HepG2 (cell line): ENCODE data around the gene SDC1. TPM values are rescaled to one million over a fixed set of nuclear protein-coding genes. Genes with fewer than 3 reads are reported as not detected.

Experiments
- ATAC-seq: fragments of 200-7000 bp; cut with Tn5 transposase; 3 replicates; pipeline ENCODE4 v1.9.1; 2020; ENCODE audit warnings: mild to moderate bottlenecking, moderate library complexity
- BruUV-seq: library from RNA; stranded (reverse); fragments of 400-500 nt; replicated peaks from 2 replicates; lab custom pipeline; 2021; lab: Mats Ljungman, UMichigan
- CTCF ChIA-PET: fragments of 300-600 bp; formaldehyde crosslinking; extraction: SDS; loops from one replicate; lab custom pipeline; 2021; ENCODE audit warnings: low total read pairs, inconsistent platforms, low intra/inter-chr PET ratio; lab: Yijun Ruan, JAX
- POLR2A ChIA-PET: fragments of 350-600 bp; sonication (Branson Sonifier 250); formaldehyde crosslinking; loops from one replicate; lab custom pipeline; 2020; ENCODE audit warnings: antibody characterized with exemption, inconsistent platforms; lab: Yijun Ruan, JAX
- DNase-seq: peaks from one replicate; pipeline ENCODE4 v3.0.0-alpha.2; 2015; ENCODE audit warnings: low spot score
- FAIRE-seq: peaks from 3 replicates; lab custom pipeline; 2011; peaks lifted over from hg19 to GRCh38; lab: Jason Lieb, UNC
- H2AFZ ChIP-seq: one replicate; pipeline ENCODE4 v1.6.1; 2011; ENCODE audit warnings: low read length, inconsistent platforms
- H3K27ac ChIP-seq: fragments of 300-600 bp; 3 replicates; pipeline ENCODE4 v1.8.0; 2011; ENCODE audit warnings: mixed run types, mild to moderate bottlenecking, mixed read lengths, low read length, inconsistent platforms; ENCODE audit not compliant: insufficient read depth; ENCODE audit errors: extremely low read length
- H3K27me3 ChIP-seq, 2 experiments: fragments of 200-600 bp in 1 of 2; 2 replicates in 1 of 2; 3 replicates in 1 of 2; pipeline versions ENCODE4 v1.6.0 to v1.8.0; 2011; ENCODE audit warnings: low read length in 2 of 2, mild to moderate bottlenecking in 2 of 2, moderate library complexity in 2 of 2, inconsistent platforms in 1 of 2; ENCODE audit not compliant: insufficient read depth in 2 of 2, control insufficient read depth in 1 of 2
- H3K36me3 ChIP-seq, 2 experiments: fragments of 200-600 bp in 1 of 2; replicated peaks in 1 of 2; 2 replicates in 1 of 2; 3 replicates in 1 of 2; pipeline versions ENCODE4 v1.5.1 to v1.8.0; 2011; ENCODE audit warnings: low read length in 2 of 2, inconsistent platforms in 1 of 2; ENCODE audit not compliant: insufficient read depth in 2 of 2, control insufficient read depth in 1 of 2
- H3K4me1 ChIP-seq: 2 replicates; pipeline ENCODE4 v1.5.1; 2012; ENCODE audit warnings: low read length, inconsistent platforms; ENCODE audit not compliant: insufficient read depth
- H3K4me2 ChIP-seq: 2 replicates; pipeline ENCODE4 v1.6.0; 2011; ENCODE audit warnings: low read depth, low read length, inconsistent platforms
- H3K4me3 ChIP-seq, 3 experiments: fragments of 200-600 bp in 1 of 3; sonication (generic), shearing (Covaris generic) in 1 of 3; replicated peaks in 1 of 3; 2 replicates each; pipeline ENCODE4 v1.5.1; 2011 to 2016; ENCODE audit warnings: low read length in 3 of 3, inconsistent platforms in 2 of 3, low read depth in 2 of 3, mild to moderate bottlenecking in 2 of 3, control low read depth in 1 of 3, mixed read lengths in 1 of 3; ENCODE audit not compliant: insufficient read depth in 1 of 3
- H3K79me2 ChIP-seq: one replicate; pipeline ENCODE4 v1.6.1; 2011; ENCODE audit warnings: low read length, inconsistent platforms; ENCODE audit not compliant: insufficient read depth
- H3K9ac ChIP-seq: 2 replicates; pipeline ENCODE4 v1.6.0; 2011; ENCODE audit warnings: mild to moderate bottlenecking, low read depth, low read length, inconsistent platforms; ENCODE audit not compliant: insufficient read depth
- H3K9me3 ChIP-seq: 2 replicates; pipeline ENCODE4 v1.5.1; 2012; ENCODE audit warnings: mild to moderate bottlenecking, low read length
- H4K20me1 ChIP-seq: 2 replicates; pipeline ENCODE4 v1.6.0; 2011; ENCODE audit warnings: inconsistent platforms, mild to moderate bottlenecking, low read length, moderate library complexity; ENCODE audit not compliant: insufficient read depth
- GATAD1 ChIP-seq: IDR thresholded peaks from 2 replicates; pipeline ENCODE4 v1.6.1; 2016; ENCODE audit warnings: missing genetic modification reagents, missing compliant biosample characterization
- HNF1B ChIP-seq: sonication (generic); formaldehyde crosslinking; IDR thresholded peaks from 2 replicates; pipeline ENCODE4 v1.5.1; 2020; ENCODE audit warnings: mild to moderate bottlenecking, moderate library complexity, missing genetic modification reagents
- KLF9 ChIP-seq: IDR thresholded peaks from 2 replicates; pipeline ENCODE4 v1.6.1; 2016; ENCODE audit warnings: low read depth
- MLLT10 ChIP-seq: sonication (generic); formaldehyde crosslinking; IDR thresholded peaks from 2 replicates; pipeline ENCODE4 v1.4.0; 2020; ENCODE audit warnings: missing genetic modification reagents
- NKX3-1 ChIP-seq: sonication (generic); formaldehyde crosslinking; IDR thresholded peaks from 2 replicates; pipeline ENCODE4 v1.5.0; 2020; ENCODE audit warnings: missing genetic modification reagents
- NR0B2 ChIP-seq: sonication (generic); formaldehyde crosslinking; IDR thresholded peaks from 2 replicates; pipeline ENCODE4 v1.4.0; 2020; ENCODE audit warnings: mild to moderate bottlenecking, missing genetic modification reagents
- PRDM10 ChIP-seq: sonication (generic); formaldehyde crosslinking; IDR thresholded peaks from 2 replicates; pipeline ENCODE4 v1.4.0; 2020; ENCODE audit warnings: low read depth, missing genetic modification reagents
- PRMT3 ChIP-seq: sonication (generic); formaldehyde crosslinking; IDR thresholded peaks from 2 replicates; pipeline ENCODE4 v1.8.1; 2022; ENCODE audit warnings: low read depth, mild to moderate bottlenecking, moderate library complexity, missing genetic modification reagents, borderline replicate concordance
- RNF2 ChIP-seq: fragments of 450-650 bp; conservative IDR thresholded peaks from 2 replicates; pipeline ENCODE4 v1.6.1; 2016; ENCODE audit warnings: low read depth
- ZEB1 ChIP-seq: IDR thresholded peaks from 2 replicates; pipeline ENCODE4 v1.6.1; 2012; ENCODE audit warnings: mild to moderate bottlenecking, low read depth, inconsistent platforms; ENCODE audit not compliant: insufficient replicate concordance
- ZFYVE20 ChIP-seq: sonication (generic); formaldehyde crosslinking; IDR thresholded peaks from 2 replicates; pipeline ENCODE4 v1.8.0; 2023; ENCODE audit warnings: low read depth, mild to moderate bottlenecking, moderate library complexity, missing genetic modification reagents, borderline replicate concordance
- ZNF446 ChIP-seq: sonication (generic); formaldehyde crosslinking; IDR thresholded peaks from 2 replicates; pipeline ENCODE4 v1.5.0; 2020; ENCODE audit warnings: mild to moderate bottlenecking, missing genetic modification reagents
- ZNF451 ChIP-seq: sonication (generic); formaldehyde crosslinking; IDR thresholded peaks from 2 replicates; pipeline ENCODE4 v1.5.0; 2020; ENCODE audit warnings: mild to moderate bottlenecking, missing genetic modification reagents
- WGBS: methylation state at CpG from one replicate; pipeline ENCODE4 v1.1.6; 2017; ENCODE audit warnings: low lambda C conversion rate; 5-methylcytosine and 5-hydroxymethylcytosine counted together
- in situ Hi-C: cut with HindIII; loops from 2 replicates; pipeline ENCODE4 v1.10.0; 2017; ENCODE audit warnings: low pct_unique_long_range_greater_than_20kb; ENCODE audit not compliant: extremely low pct_ligation_motif_present
- intact Hi-C: fragments of 100-400 bp; cut with micrococcal nuclease; formaldehyde crosslinking; loops from one replicate; pipeline ENCODE4 v1.10.0; 2022; ENCODE audit not compliant: unreplicated experiment
- polyA plus RNA-seq, 8 experiments: library from polyadenylated mRNA; depleted of rRNA in 3 of 8; stranded (reverse) in 7 of 8; unstranded in 1 of 8; fragments of >200 nt; fragmentation: Illumina TruSeq in 4 of 8; extraction: Trizol in 4 of 8; gene quantifications; 2 replicates each; pipeline versions ENCODE4 v1.2.1 to v1.2.3, GENCODE V29; 2011 to 2016; ENCODE audit warnings: low read depth in 4 of 8, missing spikeins in 1 of 8, mixed read lengths in 1 of 8; ENCODE audit not compliant: insufficient read depth in 1 of 8
- total RNA-seq, 5 experiments: library from RNA; depleted of rRNA; stranded (reverse); fragments of >200 nt; fragmentation: Illumina TruSeq; extraction: Trizol; gene quantifications; 2 replicates each; pipeline ENCODE4 v1.2.3, GENCODE V29; 2016; ENCODE audit warnings: low read depth in 1 of 5
- TF ChIP-seq, protein P1 (sequence below), 2 experiments: sonication (generic) in 1 of 2; formaldehyde crosslinking in 1 of 2; IDR thresholded peaks; 2 replicates each; pipeline versions ENCODE4 v1.4.0 to v1.6.1; 2018 to 2020; ENCODE audit warnings: missing genetic modification reagents in 2 of 2, borderline replicate concordance in 1 of 2, low read depth in 1 of 2, mild to moderate bottlenecking in 1 of 2, missing biosample characterization in 1 of 2

SDC1 gene
- total and polyA plus RNA-seq, 2 of the 13 experiments (the other 11 are each of a cell fraction or from before 2014, with no cell fraction given): 108 to 119 TPM

GRCh38 chr2:20267529-20267928 is 42.6 kb upstream of the SDC1 start (continued):
- TF ChIP-seq HNF1B: no peak
- TF ChIP-seq, all 625 proteins: peak for 0

GRCh38 chr2:20264629-20265028 is 39.7 kb upstream of the SDC1 start:
- peak; percentile 30 for ATAC-seq
- CTCF ChIA-PET: no interaction called here
- TF ChIP-seq ZFYVE20: no peak
- TF ChIP-seq PRMT3 (CRISPR knock-in tag): no peak
- TF ChIP-seq NKX3-1: no peak
- TF ChIP-seq PRDM10: no peak
- no peak for TF ChIP-seq KLF9 (CRISPR knock-in tag)
- TF ChIP-seq ZNF446 (CRISPR knock-in tag): no peak
- no peak for TF ChIP-seq MLLT10 (CRISPR knock-in tag)
- TF ChIP-seq ZEB1: no peak
- no peak for TF ChIP-seq ZNF451 (CRISPR knock-in tag)
- TF ChIP-seq, protein P1, sequence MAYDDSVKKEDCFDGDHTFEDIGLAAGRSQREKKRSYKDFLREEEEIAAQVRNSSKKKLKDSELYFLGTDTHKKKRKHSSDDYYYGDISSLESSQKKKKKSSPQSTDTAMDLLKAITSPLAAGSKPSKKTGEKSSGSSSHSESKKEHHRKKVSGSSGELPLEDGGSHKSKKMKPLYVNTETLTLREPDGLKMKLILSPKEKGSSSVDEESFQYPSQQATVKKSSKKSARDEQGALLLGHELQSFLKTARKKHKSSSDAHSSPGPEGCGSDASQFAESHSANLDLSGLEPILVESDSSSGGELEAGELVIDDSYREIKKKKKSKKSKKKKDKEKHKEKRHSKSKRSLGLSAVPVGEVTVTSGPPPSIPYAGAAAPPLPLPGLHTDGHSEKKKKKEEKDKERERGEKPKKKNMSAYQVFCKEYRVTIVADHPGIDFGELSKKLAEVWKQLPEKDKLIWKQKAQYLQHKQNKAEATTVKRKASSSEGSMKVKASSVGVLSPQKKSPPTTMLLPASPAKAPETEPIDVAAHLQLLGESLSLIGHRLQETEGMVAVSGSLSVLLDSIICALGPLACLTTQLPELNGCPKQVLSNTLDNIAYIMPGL (CRISPR knock-in tag; IDR thresholded peaks at IDR 0.05; ENCODE audit: borderline replicate concordance in 1 of 2, low read depth in 1 of 2): no peak
- TF ChIP-seq NR0B2 (CRISPR knock-in tag): no peak
- no peak for TF ChIP-seq GATAD1 (CRISPR knock-in tag)
- TF ChIP-seq RNF2: no peak

More at GRCh38 chr2:20264629-20265028, 39.7 kb upstream of the SDC1 start:
- Histone ChIP-seq H3K27ac (no peak overlapping the region), H2AFZ (no peak overlapping the region), H3K4me3 (no peak overlapping the region), H3K79me2 (no peaks in the 10 kb centered on the region), H3K9ac (no peak overlapping the region), H3K4me2 (no peak overlapping the region), H4K20me1 (no peaks in the 10 kb centered on the region), H3K9me3 (no peaks in the 10 kb centered on the region), H3K36me3 (peaks cover 7 to 48% of the 10 kb centered on the region in 2 experiments), H3K4me1 (no peaks in the 10 kb centered on the region), H3K27me3 (no peaks in the 10 kb centered on the region)
- in situ Hi-C loops (no loop called here), intact Hi-C loops (no loop called here)
- 99% methylated on average over 2 of the region's 2 CpGs for WGBS
- FAIRE-seq (no peak), DNase-seq (no peak)
- no TSS peak for BruUV-seq
- POLR2A ChIA-PET: no interaction called here
